HL-60 (cell line): ENCODE data around the gene CDC42.

Experiments
- DNase-seq, 2 experiments: peaks; one replicate each; pipeline ENCODE4 v3.0.0-alpha.2; 2010 to 2020; ENCODE audit warnings: low read depth in 1 of 2, low spot score in 1 of 2
- H3K27ac ChIP-seq: fragments of 250-450 bp; sonication (Bioruptor Pico); replicated peaks from 2 replicates; pipeline ENCODE4 v1.5.1; 2020; ENCODE audit warnings: mild to moderate bottlenecking, moderate library complexity
- H3K27me3 ChIP-seq: fragments of 250-450 bp; sonication (Bioruptor Pico); 2 replicates; pipeline ENCODE4 v1.5.1; 2021; ENCODE audit warnings: mild to moderate bottlenecking, moderate library complexity; ENCODE audit not compliant: insufficient read depth, poor library complexity, severe bottlenecking
- H3K4me3 ChIP-seq: replicated peaks from 2 replicates; pipeline ENCODE4 v1.5.1; 2011; ENCODE audit warnings: mild to moderate bottlenecking, control low read depth, low read length; ENCODE audit not compliant: insufficient read depth
- GABPA ChIP-seq: IDR thresholded peaks from 2 replicates; pipeline ENCODE4 v1.6.1; 2012; ENCODE audit warnings: low read depth
- POLR2AphosphoS5 ChIP-seq: IDR thresholded peaks from 2 replicates; pipeline ENCODE4 v1.6.1; 2012; ENCODE audit warnings: low read depth
- SPI1 ChIP-seq: IDR thresholded peaks from 2 replicates; pipeline ENCODE4 v1.6.1; 2012; ENCODE audit warnings: low read depth, mild to moderate bottlenecking, borderline replicate concordance
- TF ChIP-seq, protein P1 (sequence below): IDR thresholded peaks from one replicate; pipeline ENCODE4 v1.5.1; 2011; ENCODE audit warnings: low read length, control low read depth, inconsistent platforms; ENCODE audit not compliant: insufficient read depth
- TF ChIP-seq, protein P2 (sequence below): IDR thresholded peaks from 2 replicates; pipeline ENCODE4 v1.6.1; 2012; ENCODE audit warnings: low read depth; ENCODE audit not compliant: insufficient replicate concordance

The CDC42 gene

DNA sequence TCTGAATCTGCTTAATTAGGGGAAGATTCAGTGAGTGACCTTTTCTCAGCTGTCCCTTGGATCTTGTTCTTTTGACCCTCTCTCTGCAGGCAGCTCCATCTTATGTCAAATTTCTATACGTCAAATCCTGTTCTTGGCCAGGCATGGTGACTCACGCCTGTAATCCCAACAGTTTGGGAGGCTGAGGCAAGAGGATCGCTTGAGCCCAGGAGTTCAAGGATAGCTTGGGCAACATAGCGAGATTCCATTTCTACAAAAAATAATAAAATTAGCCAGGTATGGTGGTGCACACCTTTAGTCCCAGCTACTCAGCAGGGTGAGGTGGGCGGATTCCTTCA, 12.3 kb upstream of the CDC42 start:
- no peak overlapping the region for H3K4me3 ChIP-seq
- no peak for DNase-seq
- no peaks in the 10 kb centered on the region for H3K27me3 ChIP-seq
- H3K27ac ChIP-seq = peak overlapping the region; percentile 97
- TF ChIP-seq SPI1 (no peak), POLR2AphosphoS5 (no peak), GABPA (no peak)
- TF ChIP-seq, protein P1, sequence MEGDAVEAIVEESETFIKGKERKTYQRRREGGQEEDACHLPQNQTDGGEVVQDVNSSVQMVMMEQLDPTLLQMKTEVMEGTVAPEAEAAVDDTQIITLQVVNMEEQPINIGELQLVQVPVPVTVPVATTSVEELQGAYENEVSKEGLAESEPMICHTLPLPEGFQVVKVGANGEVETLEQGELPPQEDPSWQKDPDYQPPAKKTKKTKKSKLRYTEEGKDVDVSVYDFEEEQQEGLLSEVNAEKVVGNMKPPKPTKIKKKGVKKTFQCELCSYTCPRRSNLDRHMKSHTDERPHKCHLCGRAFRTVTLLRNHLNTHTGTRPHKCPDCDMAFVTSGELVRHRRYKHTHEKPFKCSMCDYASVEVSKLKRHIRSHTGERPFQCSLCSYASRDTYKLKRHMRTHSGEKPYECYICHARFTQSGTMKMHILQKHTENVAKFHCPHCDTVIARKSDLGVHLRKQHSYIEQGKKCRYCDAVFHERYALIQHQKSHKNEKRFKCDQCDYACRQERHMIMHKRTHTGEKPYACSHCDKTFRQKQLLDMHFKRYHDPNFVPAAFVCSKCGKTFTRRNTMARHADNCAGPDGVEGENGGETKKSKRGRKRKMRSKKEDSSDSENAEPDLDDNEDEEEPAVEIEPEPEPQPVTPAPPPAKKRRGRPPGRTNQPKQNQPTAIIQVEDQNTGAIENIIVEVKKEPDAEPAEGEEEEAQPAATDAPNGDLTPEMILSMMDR = no peak
- TF ChIP-seq, protein P2, sequence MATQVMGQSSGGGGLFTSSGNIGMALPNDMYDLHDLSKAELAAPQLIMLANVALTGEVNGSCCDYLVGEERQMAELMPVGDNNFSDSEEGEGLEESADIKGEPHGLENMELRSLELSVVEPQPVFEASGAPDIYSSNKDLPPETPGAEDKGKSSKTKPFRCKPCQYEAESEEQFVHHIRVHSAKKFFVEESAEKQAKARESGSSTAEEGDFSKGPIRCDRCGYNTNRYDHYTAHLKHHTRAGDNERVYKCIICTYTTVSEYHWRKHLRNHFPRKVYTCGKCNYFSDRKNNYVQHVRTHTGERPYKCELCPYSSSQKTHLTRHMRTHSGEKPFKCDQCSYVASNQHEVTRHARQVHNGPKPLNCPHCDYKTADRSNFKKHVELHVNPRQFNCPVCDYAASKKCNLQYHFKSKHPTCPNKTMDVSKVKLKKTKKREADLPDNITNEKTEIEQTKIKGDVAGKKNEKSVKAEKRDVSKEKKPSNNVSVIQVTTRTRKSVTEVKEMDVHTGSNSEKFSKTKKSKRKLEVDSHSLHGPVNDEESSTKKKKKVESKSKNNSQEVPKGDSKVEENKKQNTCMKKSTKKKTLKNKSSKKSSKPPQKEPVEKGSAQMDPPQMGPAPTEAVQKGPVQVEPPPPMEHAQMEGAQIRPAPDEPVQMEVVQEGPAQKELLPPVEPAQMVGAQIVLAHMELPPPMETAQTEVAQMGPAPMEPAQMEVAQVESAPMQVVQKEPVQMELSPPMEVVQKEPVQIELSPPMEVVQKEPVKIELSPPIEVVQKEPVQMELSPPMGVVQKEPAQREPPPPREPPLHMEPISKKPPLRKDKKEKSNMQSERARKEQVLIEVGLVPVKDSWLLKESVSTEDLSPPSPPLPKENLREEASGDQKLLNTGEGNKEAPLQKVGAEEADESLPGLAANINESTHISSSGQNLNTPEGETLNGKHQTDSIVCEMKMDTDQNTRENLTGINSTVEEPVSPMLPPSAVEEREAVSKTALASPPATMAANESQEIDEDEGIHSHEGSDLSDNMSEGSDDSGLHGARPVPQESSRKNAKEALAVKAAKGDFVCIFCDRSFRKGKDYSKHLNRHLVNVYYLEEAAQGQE = no peak

DNA sequence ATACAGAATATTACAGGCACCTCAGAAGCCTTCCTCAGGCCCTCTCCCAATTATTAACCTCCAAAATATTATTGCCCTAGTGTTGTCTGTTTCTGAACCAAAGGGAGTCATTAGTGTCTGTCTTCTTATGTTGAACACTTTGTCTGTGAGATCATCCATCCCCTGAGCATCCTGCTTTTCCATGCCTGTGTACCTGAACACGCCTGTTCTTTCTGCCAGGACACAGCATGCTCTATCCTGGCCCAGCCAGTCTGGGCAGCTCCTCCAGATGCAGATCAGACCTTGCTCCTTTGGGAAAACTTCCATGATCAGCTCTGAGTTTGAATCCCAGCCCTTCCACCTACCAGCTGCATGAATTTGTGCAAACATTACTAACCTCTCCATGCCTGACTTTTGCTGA, 11.0 kb upstream of the CDC42 start:
- no peak for DNase-seq
- no peak overlapping the region for H3K4me3 ChIP-seq
- TF ChIP-seq, protein P2 = no peak
- TF ChIP-seq GABPA = no peak
- no peak for TF ChIP-seq POLR2AphosphoS5
- TF ChIP-seq, protein P1 = no peak
- no peak for TF ChIP-seq SPI1
- H3K27ac ChIP-seq = peak overlapping the region; percentile 97; the same call in 1 of the 2 replicates
- no peaks in the 10 kb centered on the region for H3K27me3 ChIP-seq

DNA sequence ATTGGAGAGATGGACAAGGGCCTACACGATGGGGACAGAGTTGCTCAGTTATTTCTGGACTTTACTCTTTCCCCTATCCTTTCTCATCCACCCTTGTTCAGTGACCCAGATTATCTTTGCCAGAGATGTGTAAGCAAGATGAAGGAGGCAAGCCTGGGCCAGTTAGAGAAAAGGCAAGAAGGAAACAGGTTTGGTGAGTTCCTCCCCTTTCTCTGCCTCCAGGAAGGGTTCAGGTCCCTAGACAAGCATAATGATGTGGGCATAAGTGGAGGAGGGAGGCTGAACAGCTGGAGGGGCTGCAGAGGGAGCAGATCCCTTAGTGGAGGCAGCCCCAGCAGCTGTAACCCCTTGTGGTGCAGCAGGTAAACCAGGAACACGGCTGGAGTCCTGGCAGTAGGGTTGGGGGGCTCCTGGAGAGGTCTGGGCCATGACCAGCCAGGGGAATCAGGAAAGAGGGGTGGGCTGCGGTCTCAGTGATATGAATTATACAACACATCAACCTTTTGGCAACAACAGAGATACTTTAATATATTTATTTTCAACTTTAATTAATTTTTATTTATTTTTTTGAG, 9.2 kb upstream of the CDC42 start:
- no peak for TF ChIP-seq GABPA
- TF ChIP-seq, protein P2 = no peak
- TF ChIP-seq POLR2AphosphoS5 = no peak
- TF ChIP-seq SPI1 = no peak
- TF ChIP-seq, protein P1 = no peak
- no peak overlapping the region for H3K27ac ChIP-seq

More for the DNA sequence above, 9.2 kb upstream of the CDC42 start:
- no peak for DNase-seq
- Histone ChIP-seq H3K27me3 (no peaks in the 10 kb centered on the region), H3K4me3 (no peak overlapping the region)
